Measurements from ENCODE around the gene PBX4. TPM values are rescaled to one million over a fixed set of nuclear protein-coding genes. Genes with fewer than 3 reads are reported as not detected.

The PBX4 gene
- total and polyA plus RNA-seq, 2 donors (not counting 1 experiment from before 2014, with no cell fraction given) = 11.7 TPM

- peaks cover 24% of the 10 kb centered on the region for H3K79me2 ChIP-seq (ENCODE audit: control insufficient read depth, insufficient read depth, low read length)
- WGBS (ENCODE audit: insufficient coverage) = 93% methylated on average over 9 of the region's 9 CpGs
- H3K27ac ChIP-seq (ENCODE audit: low read length in 2 of 2) = no peak overlapping the region
- intact Hi-C loops (cut with micrococcal nuclease) = no loop called here
- no peak overlapping the region for H3K4me2 ChIP-seq (replicated peaks; ENCODE audit: low read depth, low read length, poor library complexity, severe bottlenecking)
- peaks cover 17% of the 10 kb centered on the region for H4K20me1 ChIP-seq (ENCODE audit: control insufficient read depth, insufficient read depth, low read length, poor library complexity, severe bottlenecking)
- Mint-ChIP-seq H3K27me3 (no peaks in the 10 kb centered on the region), H3K4me1 (no peaks in the 10 kb centered on the region), H3K27ac (no peak overlapping the region), H3K4me3 (no peak overlapping the region), H3K9me3 (ENCODE audit: insufficient read depth) (no peaks in the 10 kb centered on the region)
- DNase-seq (no peak), ATAC-seq (ENCODE audit: low read depth) (no peak)
- H3K36me3 ChIP-seq (replicated peaks in 1 of 2; ENCODE audit: control extremely low read depth in 1 of 2, control insufficient read depth in 1 of 2, extremely low read depth in 1 of 2, insufficient read depth in 2 of 2, low read length in 1 of 2) = peaks cover 0 to 86% of the 10 kb centered on the region in 2 experiments
- no peaks in the 10 kb centered on the region for H3K4me1 ChIP-seq (ENCODE audit: control insufficient read depth in 2 of 2, insufficient read depth in 2 of 2, low read length in 2 of 2)
- no peak overlapping the region for H3K9ac ChIP-seq (ENCODE audit: low read length)
- no peaks in the 10 kb centered on the region for H3K27me3 ChIP-seq (replicated peaks in 1 of 4; ENCODE audit: control extremely low read depth in 1 of 4, control insufficient read depth in 3 of 4, insufficient read depth in 4 of 4, low read length in 3 of 4)
- no peaks in the 10 kb centered on the region for H3K9me3 ChIP-seq (ENCODE audit: control extremely low read depth in 1 of 3, control insufficient read depth in 2 of 3, insufficient read depth in 1 of 3, low read length in 2 of 3)
- no peak overlapping the region for H2AFZ ChIP-seq (ENCODE audit: insufficient read depth, low read depth, low read length, poor library complexity, severe bottlenecking)
- POLR2A ChIA-PET = no interaction called here
- TF ChIP-seq CTCF (IDR thresholded peaks at IDR 0.05) (no peak), EZH2 (IDR thresholded peaks at IDR 0.05; ENCODE audit: borderline replicate concordance, insufficient read depth, low read depth, low read length, poor library complexity, severe bottlenecking) (no peak)
- H3K4me3 ChIP-seq (ENCODE audit: control extremely low read depth in 1 of 5, extremely low read depth in 1 of 5, insufficient read depth in 1 of 5, low read depth in 2 of 5, low read length in 4 of 5) = no peak overlapping the region
- CTCF ChIA-PET = interaction anchor here (1.4 kb wide), 1 partner anchor 117 kb away, joined by 4 read pairs; no protein-coding TSS in a partner anchor
Observed at GRCh38 chr19:19650331-19650730, 31.8 kb upstream of the PBX4 start.

- ATAC-seq (ENCODE audit: low read depth) (no peak), DNase-seq (no peak)
- no peaks in the 10 kb centered on the region for H3K4me1 ChIP-seq (ENCODE audit: control insufficient read depth in 2 of 2, insufficient read depth in 2 of 2, low read length in 2 of 2)
- H3K27me3 ChIP-seq (replicated peaks in 1 of 4; ENCODE audit: control extremely low read depth in 1 of 4, control insufficient read depth in 3 of 4, insufficient read depth in 4 of 4, low read length in 3 of 4) = no peaks in the 10 kb centered on the region
- Mint-ChIP-seq H3K27ac (peak overlapping the region; percentile 10), H3K9me3 (ENCODE audit: insufficient read depth) (no peaks in the 10 kb centered on the region), H3K4me3 (no peak overlapping the region), H3K4me1 (no peaks in the 10 kb centered on the region), H3K27me3 (no peaks in the 10 kb centered on the region)
- peaks cover 13% of the 10 kb centered on the region for H4K20me1 ChIP-seq (ENCODE audit: control insufficient read depth, insufficient read depth, low read length, poor library complexity, severe bottlenecking)
- peaks cover 17% of the 10 kb centered on the region for H3K79me2 ChIP-seq (ENCODE audit: control insufficient read depth, insufficient read depth, low read length)
- H3K4me3 ChIP-seq (ENCODE audit: control extremely low read depth in 1 of 5, extremely low read depth in 1 of 5, insufficient read depth in 1 of 5, low read depth in 2 of 5, low read length in 4 of 5) = no peak overlapping the region
- TF ChIP-seq CTCF (IDR thresholded peaks at IDR 0.05) (no peak), EZH2 (IDR thresholded peaks at IDR 0.05; ENCODE audit: borderline replicate concordance, insufficient read depth, low read depth, low read length, poor library complexity, severe bottlenecking) (no peak)
- ChIA-PET CTCF (interaction anchor here (1.4 kb wide), 1 partner anchor 117 kb away, joined by 4 read pairs; no protein-coding TSS in a partner anchor), POLR2A (interaction anchor here (0.6 kb wide), 1 partner anchor 17 kb away, joined by 5 read pairs; no protein-coding TSS in a partner anchor)
- 98% methylated on average over 22 of the region's 22 CpGs for WGBS (ENCODE audit: insufficient coverage)
- intact Hi-C loops (cut with micrococcal nuclease) = no loop called here
- H3K27ac ChIP-seq (ENCODE audit: low read length in 2 of 2) = no peak overlapping the region
- H3K36me3 ChIP-seq (replicated peaks in 1 of 2; ENCODE audit: control extremely low read depth in 1 of 2, control insufficient read depth in 1 of 2, extremely low read depth in 1 of 2, insufficient read depth in 2 of 2, low read length in 1 of 2) = peaks cover 0 to 86% of the 10 kb centered on the region in 2 experiments
- no peak overlapping the region for H3K4me2 ChIP-seq (replicated peaks; ENCODE audit: low read depth, low read length, poor library complexity, severe bottlenecking)
- H3K9ac ChIP-seq (ENCODE audit: low read length) = no peak overlapping the region
- no peak overlapping the region for H2AFZ ChIP-seq (ENCODE audit: insufficient read depth, low read depth, low read length, poor library complexity, severe bottlenecking)
- no peaks in the 10 kb centered on the region for H3K9me3 ChIP-seq (ENCODE audit: control extremely low read depth in 1 of 3, control insufficient read depth in 2 of 3, insufficient read depth in 1 of 3, low read length in 2 of 3)
Observed at GRCh38 chr19:19649580-19649995, 31.1 kb upstream of the PBX4 start.
